HG02885 (cell line): ENCODE measurements around the gene PLCH2.

Source experiments
- ATAC-seq: cut with Tn5 transposase; IDR thresholded peaks from one replicate; pipeline ENCODE4 v1.9.1; 2021; ENCODE audit warnings: mild to moderate bottlenecking; ENCODE audit not compliant: unreplicated experiment, poor library complexity

PLCH2 gene

DNA sequence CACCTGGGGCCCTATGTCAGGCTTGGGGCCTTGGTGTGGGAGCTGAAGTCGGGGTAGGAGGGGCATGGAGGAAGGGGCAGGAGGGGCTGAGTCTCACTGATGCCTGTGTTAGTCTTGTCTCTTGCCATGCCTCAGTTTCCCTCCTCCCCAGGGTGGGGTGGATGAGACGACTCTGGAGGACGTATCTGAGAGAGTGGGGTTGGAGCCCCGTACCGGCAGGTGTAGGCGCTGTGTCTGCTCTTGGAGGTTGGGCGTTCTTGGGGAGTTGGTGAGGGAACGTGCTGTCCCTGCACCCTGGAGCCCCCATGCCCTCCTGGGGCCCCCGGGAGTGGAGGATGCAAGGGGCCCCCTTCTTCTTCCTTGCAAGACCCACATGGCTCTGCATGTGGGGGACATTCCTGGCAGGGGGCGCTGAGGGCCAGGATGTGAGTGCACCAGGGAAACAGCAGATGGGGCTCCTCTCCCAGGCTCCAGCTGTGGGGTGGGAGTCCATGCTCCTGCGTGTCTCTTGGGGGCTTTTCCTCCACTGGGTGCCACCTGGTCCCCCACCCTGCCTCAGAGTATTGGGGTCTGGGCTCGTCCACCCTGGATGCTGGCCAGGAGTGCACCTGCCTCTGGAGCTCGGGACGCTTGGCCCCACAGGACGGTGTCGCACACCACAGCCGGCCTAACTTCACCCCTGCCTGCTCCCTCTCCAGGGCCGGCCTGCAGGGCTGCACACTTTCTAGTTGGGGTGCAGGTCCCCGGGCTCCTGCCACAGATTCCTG lies 78.7 kb downstream of the PLCH2 start:
- ATAC-seq = no peak
